ENCODE measurements around the gene SUSD3.

The SUSD3 gene

DNA sequence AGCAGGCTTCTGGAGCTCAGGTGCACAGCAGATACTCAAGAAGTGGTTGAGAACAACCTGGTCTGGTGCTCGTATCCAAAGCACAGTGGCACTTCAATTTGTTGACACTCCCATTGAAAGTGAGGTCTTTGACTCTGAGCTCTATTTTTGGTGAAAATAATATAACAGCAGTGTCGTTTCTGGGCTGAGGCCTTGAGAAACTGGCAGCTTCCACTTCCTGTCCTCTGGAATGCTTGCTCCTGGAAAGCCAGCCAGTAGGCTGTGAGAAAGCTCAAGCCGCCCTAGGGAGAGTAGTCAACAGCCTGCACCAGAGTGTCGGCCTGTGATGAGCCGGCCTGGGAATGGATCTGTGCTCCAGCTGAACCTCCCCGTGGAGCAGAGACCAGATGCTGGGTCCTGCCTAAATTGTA lies 6.8 kb upstream of the SUSD3 start:
- TF ChIP-seq, protein P1, sequence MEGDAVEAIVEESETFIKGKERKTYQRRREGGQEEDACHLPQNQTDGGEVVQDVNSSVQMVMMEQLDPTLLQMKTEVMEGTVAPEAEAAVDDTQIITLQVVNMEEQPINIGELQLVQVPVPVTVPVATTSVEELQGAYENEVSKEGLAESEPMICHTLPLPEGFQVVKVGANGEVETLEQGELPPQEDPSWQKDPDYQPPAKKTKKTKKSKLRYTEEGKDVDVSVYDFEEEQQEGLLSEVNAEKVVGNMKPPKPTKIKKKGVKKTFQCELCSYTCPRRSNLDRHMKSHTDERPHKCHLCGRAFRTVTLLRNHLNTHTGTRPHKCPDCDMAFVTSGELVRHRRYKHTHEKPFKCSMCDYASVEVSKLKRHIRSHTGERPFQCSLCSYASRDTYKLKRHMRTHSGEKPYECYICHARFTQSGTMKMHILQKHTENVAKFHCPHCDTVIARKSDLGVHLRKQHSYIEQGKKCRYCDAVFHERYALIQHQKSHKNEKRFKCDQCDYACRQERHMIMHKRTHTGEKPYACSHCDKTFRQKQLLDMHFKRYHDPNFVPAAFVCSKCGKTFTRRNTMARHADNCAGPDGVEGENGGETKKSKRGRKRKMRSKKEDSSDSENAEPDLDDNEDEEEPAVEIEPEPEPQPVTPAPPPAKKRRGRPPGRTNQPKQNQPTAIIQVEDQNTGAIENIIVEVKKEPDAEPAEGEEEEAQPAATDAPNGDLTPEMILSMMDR (IDR thresholded peaks at IDR 0.05; ENCODE audit: low read depth, low read length, missing control alignments): no peak
- H3K4me3 ChIP-seq (ENCODE audit: low read depth, low read length): no peak overlapping the region
- no peak for DNase-seq (ENCODE audit: low read depth)

DNA sequence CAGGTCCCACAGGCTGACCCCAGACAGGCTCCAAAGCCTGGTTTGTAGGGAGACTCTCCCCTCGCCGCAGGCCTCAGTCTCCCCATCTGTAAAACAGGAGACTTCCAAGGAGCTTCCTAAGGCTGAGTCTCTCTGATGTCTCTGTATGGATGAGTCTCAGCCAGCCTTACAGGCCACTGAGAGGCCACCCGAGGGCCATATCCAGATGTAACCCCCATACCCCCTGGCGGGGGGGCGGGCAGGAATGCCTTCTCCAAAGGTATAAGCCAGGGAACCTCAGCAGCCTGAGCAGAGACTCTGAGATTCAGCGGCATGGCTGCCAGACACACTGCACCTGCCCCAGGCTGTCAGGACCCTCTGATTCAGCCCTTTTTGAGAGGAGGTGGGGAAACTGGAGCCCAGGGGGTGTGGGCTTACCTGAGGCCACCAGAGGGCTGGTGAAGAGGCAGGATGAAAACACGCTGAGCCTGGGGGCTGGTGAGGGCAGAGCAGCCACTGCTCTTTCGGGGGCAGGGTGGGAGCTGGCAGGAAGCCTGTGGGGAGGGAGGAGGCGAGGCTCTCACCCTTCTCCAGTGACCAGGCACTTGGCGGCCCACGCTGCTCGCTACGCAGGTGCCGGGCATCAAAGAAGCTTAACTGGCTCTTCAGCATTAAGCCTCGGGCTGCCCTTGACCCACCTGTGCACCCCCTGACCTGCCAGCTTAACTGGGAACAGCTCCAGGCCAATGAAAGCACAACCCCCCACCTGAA lies 5.5 kb upstream of the SUSD3 start:
- TF ChIP-seq, protein P1 (IDR thresholded peaks at IDR 0.05; ENCODE audit: low read depth, low read length, missing control alignments): peak; percentile 20
- no peak for DNase-seq (ENCODE audit: low read depth)
- H3K4me3 ChIP-seq (ENCODE audit: low read depth, low read length): no peak overlapping the region

DNA sequence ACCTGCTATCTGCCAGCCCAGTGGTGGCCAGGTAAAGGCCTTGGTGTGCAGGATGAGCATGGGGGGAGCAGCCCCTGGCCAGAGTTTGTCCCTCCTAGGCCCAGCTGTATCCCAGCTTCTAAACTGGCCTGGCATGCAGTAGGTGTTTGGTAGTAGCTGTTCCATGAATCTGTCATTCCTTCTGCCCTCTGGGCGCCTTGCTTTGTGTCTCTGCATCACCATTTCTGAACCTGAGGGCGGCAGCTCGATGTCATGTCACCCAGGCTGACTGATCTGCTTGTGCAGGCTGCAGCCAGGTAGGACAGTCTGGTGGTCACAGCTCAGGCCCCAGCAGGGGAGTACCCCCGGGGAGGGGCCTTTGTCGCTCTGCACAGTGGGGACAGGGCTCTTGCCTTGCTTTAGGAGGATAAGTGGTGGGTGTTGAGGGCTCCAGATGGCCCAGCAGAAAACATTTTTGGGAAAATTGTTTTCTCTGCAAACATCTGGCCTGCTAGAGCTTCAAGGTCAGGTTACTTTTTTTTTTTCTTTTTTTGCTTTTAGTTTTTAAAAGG lies 4.6 kb upstream of the SUSD3 start:
- DNase-seq (ENCODE audit: low read depth): no peak
- no peak overlapping the region for H3K4me3 ChIP-seq (ENCODE audit: low read depth, low read length)
- TF ChIP-seq, protein P1 (IDR thresholded peaks at IDR 0.05; ENCODE audit: low read depth, low read length, missing control alignments): no peak

DNA sequence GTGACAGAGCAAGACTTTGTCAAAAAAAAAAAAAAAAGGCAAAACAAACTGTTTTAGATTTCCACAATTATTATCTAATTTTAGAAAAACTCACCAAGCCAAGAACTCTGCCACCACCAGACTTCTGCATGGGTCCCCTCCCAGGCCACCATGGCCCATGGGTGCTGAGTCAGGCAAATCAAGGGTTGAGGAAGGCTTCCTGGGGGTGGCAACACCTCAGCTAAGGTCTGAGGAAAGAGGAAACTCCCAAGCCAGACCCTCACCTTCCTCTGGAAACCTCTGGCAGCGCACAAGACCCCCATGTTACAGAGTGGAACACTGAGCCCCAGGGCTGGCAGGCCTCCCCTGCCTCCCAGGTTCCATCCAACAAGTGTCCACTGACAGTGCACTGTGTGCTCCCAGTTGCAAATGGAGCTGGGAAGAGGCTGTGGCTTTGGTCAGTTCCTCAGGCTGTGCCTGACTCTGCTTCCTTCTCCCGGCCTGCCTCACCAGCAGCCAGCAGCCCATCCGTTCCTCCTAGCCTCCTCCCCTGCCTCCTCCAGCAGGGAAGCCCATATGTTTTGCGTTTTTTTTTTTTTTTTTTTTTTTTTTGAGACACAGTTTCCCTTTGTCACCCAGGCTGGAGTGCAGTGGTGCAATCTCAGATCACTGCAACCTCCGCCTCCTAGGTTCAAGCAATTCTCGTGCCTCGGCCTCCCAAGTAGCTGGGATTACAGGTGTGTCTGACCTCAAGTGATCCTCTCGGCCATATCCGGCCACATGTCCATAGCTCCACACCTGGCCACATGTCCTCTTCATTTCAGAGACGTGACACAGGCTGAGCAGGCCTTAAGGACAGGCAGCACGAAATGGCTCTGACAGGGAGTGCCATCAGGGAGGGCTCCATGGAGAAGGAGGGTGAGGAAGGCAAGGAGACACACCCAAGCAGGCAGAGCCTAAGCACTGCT lies 3.5 kb upstream of the SUSD3 start:
- DNase-seq (ENCODE audit: low read depth): no peak
- no peak overlapping the region for H3K4me3 ChIP-seq (ENCODE audit: low read depth, low read length)
- TF ChIP-seq, protein P1 (IDR thresholded peaks at IDR 0.05; ENCODE audit: low read depth, low read length, missing control alignments): no peak

DNA sequence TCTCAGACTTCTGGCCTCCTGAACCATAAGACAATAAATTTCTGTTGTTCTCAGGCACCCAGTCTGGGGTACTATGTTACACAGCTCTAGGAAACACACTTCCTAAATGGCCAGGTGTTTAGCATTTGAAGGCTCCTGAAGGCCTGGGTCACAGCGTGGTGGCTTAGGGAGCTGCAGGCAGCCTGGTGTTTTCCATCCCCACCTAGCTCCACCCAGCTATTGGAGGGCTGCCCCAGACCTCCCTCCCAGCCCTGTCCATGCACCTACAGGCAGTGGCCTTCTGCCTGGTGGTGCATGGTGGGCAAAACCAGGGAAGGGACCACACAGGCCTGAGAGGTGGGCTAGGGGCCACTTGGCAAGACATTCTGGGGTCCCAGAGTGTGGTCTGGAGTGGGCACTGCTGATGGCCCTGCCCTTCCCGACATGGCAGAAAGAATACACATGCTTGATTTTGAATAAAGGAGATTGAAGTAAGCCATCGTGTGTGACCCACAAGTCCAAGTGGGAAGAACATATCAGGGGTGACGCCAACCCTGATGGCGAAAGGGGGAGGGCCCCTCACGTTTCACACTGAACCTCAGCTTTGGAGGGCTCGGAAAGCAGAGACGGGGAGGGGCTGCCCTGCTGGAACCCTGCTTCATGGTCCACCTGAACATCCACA lies 1.3 kb upstream of the SUSD3 start:
- no peak overlapping the region for H3K4me3 ChIP-seq (ENCODE audit: low read depth, low read length)
- no peak for DNase-seq (ENCODE audit: low read depth)
- TF ChIP-seq, protein P1 (IDR thresholded peaks at IDR 0.05; ENCODE audit: low read depth, low read length, missing control alignments): no peak

DNA sequence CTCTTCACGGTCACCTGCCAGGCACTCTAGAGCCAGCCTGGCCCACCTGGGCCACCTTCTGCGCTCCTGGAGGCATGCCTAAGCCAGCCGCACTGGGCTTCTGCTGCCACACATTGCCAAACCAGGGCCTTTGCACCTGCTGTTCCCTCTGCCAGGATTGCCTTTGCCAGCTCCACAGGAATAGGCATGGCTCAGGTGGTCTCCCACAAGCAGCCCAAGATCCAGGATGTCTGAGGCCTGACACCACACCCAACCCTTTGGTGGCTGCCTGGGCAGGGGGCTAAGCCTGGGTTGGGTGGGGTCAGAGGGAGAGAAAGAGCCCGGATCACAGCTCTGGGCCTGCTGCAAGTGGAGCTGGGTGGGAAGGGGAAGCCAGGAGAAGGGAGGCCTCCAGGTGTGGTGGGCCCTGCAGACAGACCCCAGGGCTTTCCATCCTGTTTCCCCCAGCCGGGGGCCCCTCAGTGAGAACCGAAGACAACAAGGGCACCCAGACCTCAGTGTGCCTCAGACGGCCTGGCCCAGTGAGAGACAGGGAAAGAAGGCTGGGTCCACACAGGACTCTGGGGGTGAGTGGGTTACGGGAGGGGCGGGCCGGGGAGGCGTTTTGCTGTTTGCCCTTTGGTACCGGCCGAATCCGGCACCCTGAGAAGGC lies 672 bp upstream of the SUSD3 start:
- H3K4me3 ChIP-seq (ENCODE audit: low read depth, low read length): no peak overlapping the region
- DNase-seq (ENCODE audit: low read depth): no peak
- TF ChIP-seq, protein P1 (IDR thresholded peaks at IDR 0.05; ENCODE audit: low read depth, low read length, missing control alignments): no peak
